ENCODE results near the gene PCDHB11.
"Not testable (repeated sequence)": the region's sequence is repeated elsewhere in the genome, so short reads cannot be mapped to it uniquely, and the experiment has no call there.

Gene PCDHB11

GRCh38 chr5:141186897-141187512, 12.4 kb upstream of the PCDHB11 start, which contains the start of gene PCDHB9:
Gene PCDHB9, plus strand, starts transcription at chr5:141187161. Its CDS starts 158 bp downstream, at chr5:141187319.
- FAIRE-seq = peak; percentile 5

GRCh38 chr5:141188682-141189081, 10.7 kb upstream of the PCDHB11 start:
- FAIRE-seq; DNase-seq (ENCODE audit: low spot score): not testable (repeated sequence)

More at GRCh38 chr5:141186897-141187512, 12.4 kb upstream of the PCDHB11 start, which contains the start of gene PCDHB9:
- peak; percentile 29 for DNase-seq (ENCODE audit: low spot score)

- not testable (repeated sequence) for FAIRE-seq; DNase-seq (ENCODE audit: low spot score)
Observed at GRCh38 chr5:141189131-141189530, 10.3 kb upstream of the PCDHB11 start.

- FAIRE-seq (no peak), DNase-seq (ENCODE audit: low spot score) (peak; percentile 42)
Observed at GRCh38 chr5:141192110-141192725, 7.2 kb upstream of the PCDHB11 start, which contains the start of gene PCDHB10. Gene PCDHB10, plus strand, starts transcription at chr5:141192353. Its CDS starts 200 bp downstream, at chr5:141192553.

- not testable (repeated sequence) for FAIRE-seq
Observed at GRCh38 chr5:141194332-141194731, 5.1 kb upstream of the PCDHB11 start.

GRCh38 chr5:141196363-141196762, 3.1 kb upstream of the PCDHB11 start:
- DNase-seq (ENCODE audit: low spot score) (no peak), FAIRE-seq (no peak)

More at GRCh38 chr5:141194332-141194731, 5.1 kb upstream of the PCDHB11 start:
- not testable (repeated sequence) for DNase-seq (ENCODE audit: low spot score)

GRCh38 chr5:141201126-141201525, 1.7 kb downstream of the PCDHB11 start:
- not testable (repeated sequence) for FAIRE-seq; DNase-seq (ENCODE audit: low spot score)

GRCh38 chr5:141201646-141202045, 2.2 kb downstream of the PCDHB11 start:
- not testable (repeated sequence) for DNase-seq (ENCODE audit: low spot score); FAIRE-seq

- no peak for FAIRE-seq
- peak; percentile 30 for DNase-seq (ENCODE audit: low spot score)
Observed at GRCh38 chr5:141208478-141208877, 9.1 kb downstream of the PCDHB11 start, which contains the start of gene PCDHB12. Gene PCDHB12, plus strand, starts transcription at chr5:141208719. Its CDS starts 189 bp downstream, at chr5:141208908.

GRCh38 chr5:141210281-141210680, 10.9 kb downstream of the PCDHB11 start:
- FAIRE-seq; DNase-seq (ENCODE audit: low spot score): not testable (repeated sequence)

- DNase-seq (ENCODE audit: low spot score); FAIRE-seq: not testable (repeated sequence)
Observed at GRCh38 chr5:141210849-141211248, 11.4 kb downstream of the PCDHB11 start.

- DNase-seq (ENCODE audit: low spot score); FAIRE-seq: not testable (repeated sequence)
Observed at GRCh38 chr5:141213656-141214339, 14.4 kb downstream of the PCDHB11 start, which contains the start of gene PCDHB13. Gene PCDHB13, plus strand, starts transcription at chr5:141213919. Its CDS starts 205 bp downstream, at chr5:141214124.

- not testable (repeated sequence) for DNase-seq (ENCODE audit: low spot score); FAIRE-seq
Observed at GRCh38 chr5:141214583-141214982, 15.2 kb downstream of the PCDHB11 start.

- not testable (repeated sequence) for FAIRE-seq
Observed at GRCh38 chr5:141215504-141215903, 16.1 kb downstream of the PCDHB11 start.

GRCh38 chr5:141216035-141216434, 16.6 kb downstream of the PCDHB11 start:
- not testable (repeated sequence) for DNase-seq (ENCODE audit: low spot score); FAIRE-seq

More at GRCh38 chr5:141215504-141215903, 16.1 kb downstream of the PCDHB11 start:
- DNase-seq (ENCODE audit: low spot score) = not testable (repeated sequence)

GRCh38 chr5:141223112-141223783, 23.8 kb downstream of the PCDHB11 start, which contains the start of gene PCDHB14:
Gene PCDHB14, plus strand, starts transcription at chr5:141223343. Its CDS starts 163 bp downstream, at chr5:141223506.
- no peak for FAIRE-seq
- DNase-seq (ENCODE audit: low spot score) = peak; percentile 50

- not testable (repeated sequence) for FAIRE-seq; DNase-seq (ENCODE audit: low spot score)
Observed at GRCh38 chr5:141224844-141225243, 25.4 kb downstream of the PCDHB11 start.

GRCh38 chr5:141225421-141225820, 26.0 kb downstream of the PCDHB11 start:
- not testable (repeated sequence) for FAIRE-seq

GRCh38 chr5:141234109-141234667, 34.8 kb downstream of the PCDHB11 start:
- FAIRE-seq (no peak), DNase-seq (ENCODE audit: low spot score) (peak; percentile 20)

More at GRCh38 chr5:141225421-141225820, 26.0 kb downstream of the PCDHB11 start:
- not testable (repeated sequence) for DNase-seq (ENCODE audit: low spot score)

- FAIRE-seq; DNase-seq (ENCODE audit: low spot score): not testable (repeated sequence)
Observed at GRCh38 chr5:141235922-141236321, 36.5 kb downstream of the PCDHB11 start.

All from urothelium cell line (cell line).